Esophagus squamous epithelium (tissue), 4 donors: ENCODE results near the gene CEP112.

Experiments
- CTCF ChIP-seq, 6 experiments: fragments of 450-650 bp in 4 of 6; fragments of 200-600 bp in 2 of 6; sonication (generic) in 2 of 6; IDR thresholded peaks; one replicate each; pipeline ENCODE4 v1.5.1; 2016 to 2019; ENCODE audit warnings: antibody characterized with exemption in 6 of 6, mild to moderate bottlenecking in 4 of 6, moderate library complexity in 4 of 6
- POLR2A ChIP-seq, 4 donors: fragments of 450-650 bp; IDR thresholded peaks; one replicate each; pipeline ENCODE4 v1.6.1; 2017; ENCODE audit warnings: antibody characterized with exemption in 4 of 4, mild to moderate bottlenecking in 4 of 4, moderate library complexity in 3 of 4

GRCh38 chr17:65819810-65820209 lies 372.1 kb downstream of the CEP112 start:
- TF ChIP-seq CTCF (IDR thresholded peaks at IDR 0.05) (no peak), POLR2A (IDR thresholded peaks at IDR 0.05) (no peak)
